Neural progenitor cell (in vitro differentiated cells): Measurements from ENCODE around the gene SCRG1. TPM values are rescaled to one million over a fixed set of nuclear protein-coding genes. Genes with fewer than 3 reads are reported as not detected.

Experiments used
- DNase-seq: peaks from one replicate; pipeline ENCODE4 v3.0.0-alpha.2; 2016; ENCODE audit warnings: low spot score
- H2AFZ ChIP-seq: fragments of 200-600 bp; sonication (generic); replicated peaks from 2 replicates; pipeline ENCODE4 v1.6.1; 2016; ENCODE audit warnings: antibody characterized with exemption
- H3F3A ChIP-seq: fragments of 200-600 bp; sonication (generic); 2 replicates; pipeline ENCODE4 v1.6.1; 2016; ENCODE audit warnings: antibody characterized with exemption, low read depth
- H3K27ac ChIP-seq: fragments of 200-600 bp; sonication (generic); 2 replicates; pipeline ENCODE4 v1.5.1; 2016; ENCODE audit warnings: mild to moderate bottlenecking
- H3K27me3 ChIP-seq: fragments of 200-600 bp; sonication (generic); 2 replicates; pipeline ENCODE4 v1.6.1; 2016; ENCODE audit warnings: mild to moderate bottlenecking, moderate library complexity
- H3K36me3 ChIP-seq: fragments of 200-600 bp; sonication (generic); 2 replicates; pipeline ENCODE4 v1.5.1; 2016
- H3K4me1 ChIP-seq: fragments of 200-600 bp; sonication (generic); 2 replicates; pipeline ENCODE4 v1.6.1; 2016; ENCODE audit warnings: mixed run types
- H3K4me2 ChIP-seq: fragments of 200-600 bp; sonication (generic); 2 replicates; pipeline ENCODE4 v1.6.1; 2016
- H3K4me3 ChIP-seq: fragments of 200-600 bp; sonication (generic); 2 replicates; pipeline ENCODE4 v1.5.1; 2016
- H3K79me2 ChIP-seq: fragments of 200-600 bp; sonication (generic); 2 replicates; pipeline ENCODE4 v1.6.1; 2016; ENCODE audit warnings: low read depth
- H3K9ac ChIP-seq: fragments of 200-600 bp; sonication (generic); 2 replicates; pipeline ENCODE4 v1.6.1; 2016
- H3K9me3 ChIP-seq: fragments of 200-600 bp; sonication (generic); 2 replicates; pipeline ENCODE4 v1.5.1; 2016; ENCODE audit warnings: low read depth
- H4K20me1 ChIP-seq: fragments of 200-600 bp; sonication (generic); 2 replicates; pipeline ENCODE4 v1.6.1; 2016; ENCODE audit warnings: low read depth
- H3K27ac Mint-ChIP-seq: 3 replicates; pipeline ENCODE4 v1.8.0; 2021; ENCODE audit warnings: mixed read lengths
- H3K27me3 Mint-ChIP-seq: 2 replicates; pipeline ENCODE4 v1.8.0; 2022; ENCODE audit warnings: low read depth, mild to moderate bottlenecking, inconsistent platforms, moderate library complexity, mixed read lengths; ENCODE audit not compliant: insufficient read depth
- H3K36me3 Mint-ChIP-seq: 3 replicates; pipeline ENCODE4 v1.8.0; 2021; ENCODE audit warnings: mixed read lengths
- H3K4me1 Mint-ChIP-seq: 3 replicates; pipeline ENCODE4 v1.8.0; 2021; ENCODE audit warnings: mixed read lengths
- H3K4me3 Mint-ChIP-seq: 3 replicates; pipeline ENCODE4 v1.8.0; 2021; ENCODE audit warnings: mild to moderate bottlenecking, moderate library complexity, mixed read lengths
- H3K9me3 Mint-ChIP-seq: 3 replicates; pipeline ENCODE4 v1.8.0; 2020; ENCODE audit warnings: mixed read lengths
- CTCF ChIP-seq: fragments of 200-600 bp; sonication (generic); IDR thresholded peaks from 2 replicates; pipeline ENCODE4 v1.5.1; 2017; ENCODE audit warnings: antibody characterized with exemption, mild to moderate bottlenecking
- EZH2 ChIP-seq: fragments of 200-600 bp; sonication (generic); IDR thresholded peaks from 2 replicates; pipeline ENCODE4 v1.6.1; 2017; ENCODE audit warnings: antibody characterized with exemption, mild to moderate bottlenecking, moderate library complexity
- EZH2phosphoT487 ChIP-seq: fragments of 200-600 bp; sonication (generic); IDR thresholded peaks from 2 replicates; pipeline ENCODE4 v1.6.1; 2017; ENCODE audit warnings: antibody characterized with exemption
- total RNA-seq: library from RNA; depleted of rRNA; stranded (reverse); fragments of >200 nt; gene quantifications from 2 replicates; pipeline ENCODE4 v1.2.3, GENCODE V29; 2015; ENCODE audit warnings: low replicate concordance

Gene SCRG1
- total RNA-seq, 1 donor from 2014 or later, result 0.37 TPM

GRCh38 chr4:173436771-173437265, 37.9 kb upstream of the SCRG1 start:
- Mint-ChIP-seq H3K4me3 (no peak overlapping the region), H3K4me1 (peaks cover 2% of the 10 kb centered on the region), H3K9me3 (no peaks in the 10 kb centered on the region), H3K27me3 (no peaks in the 10 kb centered on the region), H3K27ac (no peak overlapping the region), H3K36me3 (no peaks in the 10 kb centered on the region)
- peaks cover 15% of the 10 kb centered on the region for H3K4me1 ChIP-seq
- TF ChIP-seq CTCF (no peak), EZH2 (no peak), EZH2phosphoT487 (no peak)
- no peak overlapping the region for H2AFZ ChIP-seq
- no peaks in the 10 kb centered on the region for H3K36me3 ChIP-seq
- H3K9ac ChIP-seq, result no peak overlapping the region
- no peaks in the 10 kb centered on the region for H3K27me3 ChIP-seq
- H4K20me1 ChIP-seq, result no peaks in the 10 kb centered on the region
- no peak overlapping the region for H3K27ac ChIP-seq
- H3K9me3 ChIP-seq, result no peaks in the 10 kb centered on the region
- no peaks in the 10 kb centered on the region for H3F3A ChIP-seq
- H3K4me2 ChIP-seq, result peak overlapping the region; percentile 21
- H3K4me3 ChIP-seq, result no peak overlapping the region
- no peaks in the 10 kb centered on the region for H3K79me2 ChIP-seq
- DNase-seq, result no peak

GRCh38 chr4:173436149-173436579, 37.2 kb upstream of the SCRG1 start:
- Mint-ChIP-seq H3K36me3 (no peaks in the 10 kb centered on the region), H3K4me3 (no peak overlapping the region), H3K4me1 (peaks cover 2% of the 10 kb centered on the region), H3K27me3 (no peaks in the 10 kb centered on the region), H3K27ac (no peak overlapping the region), H3K9me3 (no peaks in the 10 kb centered on the region)
- H3K4me1 ChIP-seq, result peaks cover 15% of the 10 kb centered on the region
- TF ChIP-seq CTCF, result no peak
- no peak for TF ChIP-seq EZH2phosphoT487
- no peak for TF ChIP-seq EZH2
- H3K9me3 ChIP-seq, result no peaks in the 10 kb centered on the region
- H3K4me3 ChIP-seq, result no peak overlapping the region
- peak; percentile 6 for DNase-seq
- no peak overlapping the region for H3K27ac ChIP-seq
- no peak overlapping the region for H2AFZ ChIP-seq
- no peaks in the 10 kb centered on the region for H3F3A ChIP-seq
- H3K27me3 ChIP-seq, result no peaks in the 10 kb centered on the region
- no peak overlapping the region for H3K9ac ChIP-seq
- H4K20me1 ChIP-seq, result no peaks in the 10 kb centered on the region
- H3K79me2 ChIP-seq, result no peaks in the 10 kb centered on the region
- H3K36me3 ChIP-seq, result no peaks in the 10 kb centered on the region
- no peak overlapping the region for H3K4me2 ChIP-seq

GRCh38 chr4:173434231-173434630, 35.3 kb upstream of the SCRG1 start:
- H3K36me3 ChIP-seq, result no peaks in the 10 kb centered on the region
- H3F3A ChIP-seq, result no peaks in the 10 kb centered on the region
- no peak overlapping the region for H3K4me3 Mint-ChIP-seq
- no peak overlapping the region for H3K9ac ChIP-seq
- peaks cover 15% of the 10 kb centered on the region for H3K4me1 ChIP-seq
- no peak for DNase-seq
- no peaks in the 10 kb centered on the region for H3K9me3 ChIP-seq
- no peak overlapping the region for H2AFZ ChIP-seq
- no peaks in the 10 kb centered on the region for H3K9me3 Mint-ChIP-seq
- H3K27ac ChIP-seq, result no peak overlapping the region
- H3K27me3 Mint-ChIP-seq, result no peaks in the 10 kb centered on the region
- H3K4me1 Mint-ChIP-seq, result peaks cover 2% of the 10 kb centered on the region
- no peak overlapping the region for H3K4me2 ChIP-seq
- no peaks in the 10 kb centered on the region for H3K79me2 ChIP-seq
- H3K4me3 ChIP-seq, result no peak overlapping the region
- H3K27ac Mint-ChIP-seq, result no peak overlapping the region
- TF ChIP-seq CTCF (no peak), EZH2phosphoT487 (no peak), EZH2 (no peak)
- no peaks in the 10 kb centered on the region for H3K27me3 ChIP-seq
- no peaks in the 10 kb centered on the region for H3K36me3 Mint-ChIP-seq
- H4K20me1 ChIP-seq, result no peaks in the 10 kb centered on the region
